ENCODE measurements around the gene ZNF100. TPM values are rescaled to one million over a fixed set of nuclear protein-coding genes. Genes with fewer than 3 reads are reported as not detected.

Gene ZNF100
- total and polyA plus RNA-seq, 9 of the 15 experiments (the other 6 are each of a cell fraction or from before 2014, with no cell fraction given), result 4.5 to 27.2 (median 19.6) TPM

GRCh38 chr19:21699197-21699596 is 68.2 kb downstream of the ZNF100 start:
- Histone ChIP-seq H3K36me3 (ENCODE audit: control insufficient read depth, insufficient read depth, low read length) (no peaks in the 10 kb centered on the region), H3K27me3 (ENCODE audit: control insufficient read depth in 2 of 2, insufficient read depth in 2 of 2, low read length in 2 of 2) (no peaks in the 10 kb centered on the region), H3K9me3 (replicated peaks; ENCODE audit: control insufficient read depth, insufficient read depth, low read depth, low read length) (no peaks in the 10 kb centered on the region; the same call in 1 of the 2 replicates), H3K9ac (ENCODE audit: insufficient read depth in 1 of 2, low read depth in 2 of 2, low read length in 2 of 2) (no peak overlapping the region), H3K4me2 (ENCODE audit: insufficient read depth, low read length) (no peak overlapping the region), H3K4me3 (no peak overlapping the region), H4K20me1 (replicated peaks; ENCODE audit: control insufficient read depth, insufficient read depth, low read length) (no peaks in the 10 kb centered on the region), H3K9me1 (ENCODE audit: control insufficient read depth, insufficient read depth, low read length) (no peaks in the 10 kb centered on the region), H3K79me2 (ENCODE audit: control insufficient read depth, insufficient read depth, low read length) (no peaks in the 10 kb centered on the region), H3K4me1 (replicated peaks in 1 of 2; ENCODE audit: control insufficient read depth in 2 of 2, insufficient read depth in 2 of 2, low read length in 2 of 2) (peaks cover 11 to 13% of the 10 kb centered on the region in 2 experiments), H2AFZ (ENCODE audit: low read depth, low read length) (no peak overlapping the region), H3K27ac (ENCODE audit: extremely low read depth, low read depth, low read length) (no peak overlapping the region)
- no peak for FAIRE-seq
- 72% methylated on average over 3 of the region's 3 CpGs for WGBS (ENCODE audit: insufficient coverage, low coverage, missing lambda C conversion rate)
- TF ChIP-seq ZNF143 (CRISPR knock-in tag; IDR thresholded peaks at IDR 0.05) (no peak), NCOA6 (IDR thresholded peaks at IDR 0.05) (no peak), RUNX1 (IDR thresholded peaks at IDR 0.05; ENCODE audit: low read depth) (no peak), MXD1 (CRISPR knock-in tag; IDR thresholded peaks at IDR 0.05; ENCODE audit: borderline replicate concordance, poor library complexity, severe bottlenecking) (no peak), BMI1 (IDR thresholded peaks at IDR 0.05; ENCODE audit: low read length) (no peak), CCNT2 (IDR thresholded peaks at IDR 0.05; ENCODE audit: borderline replicate concordance, extremely low read depth, insufficient read length, low read depth, low read length) (no peak), TOE1 (IDR thresholded peaks at IDR 0.05; ENCODE audit: borderline replicate concordance) (no peak), TOE1 (CRISPR knock-in tag; IDR thresholded peaks at IDR 0.05; ENCODE audit: borderline replicate concordance, low read depth) (no peak), ZNF324 (CRISPR knock-in tag; IDR thresholded peaks at IDR 0.05) (no peak), JUNB (CRISPR knock-in tag; conservative IDR thresholded peaks at IDR 0.05) (no peak), L3MBTL2 (IDR thresholded peaks at IDR 0.05) (no peak)
- ATAC-seq, result no peak
- in situ Hi-C loops (cut with MboI), result no loop called here
- ChIA-PET CTCF (ENCODE audit: low intra/inter-chr PET ratio) (no interaction called here), POLR2A (interaction anchor here (0.6 kb wide), 1 partner anchor 13 kb away, joined by 7 read pairs; no protein-coding TSS in a partner anchor)
- intact Hi-C loops (cut with micrococcal nuclease), result loop anchor here (5.0 to 10.0 kb wide), 4 partner anchors 97 to 846 kb away; partner anchors contain the start of gene ZNF429
- no TSS peak for BruUV-seq (replicated peaks)
- DNase-seq (ENCODE audit: extremely low read depth in 1 of 4, low spot score in 3 of 4), result no peak

Measured in K562 (cell line).